ENCODE measurements around the gene KRT12. TPM values are rescaled to one million over a fixed set of nuclear protein-coding genes. Genes with fewer than 3 reads are reported as not detected.
"Not testable (repeated sequence)": the region's sequence is repeated elsewhere in the genome, so short reads cannot be mapped to it uniquely, and the experiment has no call there.

Gene KRT12
- total and polyA plus RNA-seq, 2 donors (not counting 1 experiment from before 2014, with no cell fraction given) = not detected

GRCh38 chr17:40816569-40816968 lies 50.5 kb downstream of the KRT12 start:
- peaks cover 2% of the 10 kb centered on the region for H3K27me3 ChIP-seq (ENCODE audit: control insufficient read depth, insufficient read depth, low read length)
- H3K36me3 ChIP-seq (ENCODE audit: control insufficient read depth, insufficient read depth, low read length) = no peaks in the 10 kb centered on the region
- no peak for DNase-seq (ENCODE audit: low read depth in 2 of 2)
- H3K9me3 ChIP-seq (ENCODE audit: control insufficient read depth, insufficient read depth, low read depth, low read length) = no peaks in the 10 kb centered on the region
- H3K79me2 ChIP-seq (ENCODE audit: control insufficient read depth, insufficient read depth, low read length) = peaks cover 3% of the 10 kb centered on the region
- H3K4me3 ChIP-seq (replicated peaks in 1 of 4; ENCODE audit: control extremely low read depth in 1 of 4, insufficient read depth in 1 of 4, low read depth in 3 of 4, low read length in 4 of 4) = no peak overlapping the region
- H4K20me1 ChIP-seq (ENCODE audit: control insufficient read depth, extremely low read depth, insufficient read depth, low read length) = no peaks in the 10 kb centered on the region
- H3K27ac ChIP-seq (ENCODE audit: insufficient read depth, low read length) = no peak overlapping the region
- no peak overlapping the region for H3K4me2 ChIP-seq (ENCODE audit: extremely low read depth, insufficient read depth, low read length)
- H3K4me1 ChIP-seq (ENCODE audit: control insufficient read depth, extremely low read depth, insufficient read depth, low read length) = no peaks in the 10 kb centered on the region
- no peak overlapping the region for H3K9ac ChIP-seq (ENCODE audit: insufficient read depth, low read length)
- no peak for TF ChIP-seq EZH2 (IDR thresholded peaks at IDR 0.05; ENCODE audit: low read length, missing control alignments)
- TF ChIP-seq, protein P1, sequence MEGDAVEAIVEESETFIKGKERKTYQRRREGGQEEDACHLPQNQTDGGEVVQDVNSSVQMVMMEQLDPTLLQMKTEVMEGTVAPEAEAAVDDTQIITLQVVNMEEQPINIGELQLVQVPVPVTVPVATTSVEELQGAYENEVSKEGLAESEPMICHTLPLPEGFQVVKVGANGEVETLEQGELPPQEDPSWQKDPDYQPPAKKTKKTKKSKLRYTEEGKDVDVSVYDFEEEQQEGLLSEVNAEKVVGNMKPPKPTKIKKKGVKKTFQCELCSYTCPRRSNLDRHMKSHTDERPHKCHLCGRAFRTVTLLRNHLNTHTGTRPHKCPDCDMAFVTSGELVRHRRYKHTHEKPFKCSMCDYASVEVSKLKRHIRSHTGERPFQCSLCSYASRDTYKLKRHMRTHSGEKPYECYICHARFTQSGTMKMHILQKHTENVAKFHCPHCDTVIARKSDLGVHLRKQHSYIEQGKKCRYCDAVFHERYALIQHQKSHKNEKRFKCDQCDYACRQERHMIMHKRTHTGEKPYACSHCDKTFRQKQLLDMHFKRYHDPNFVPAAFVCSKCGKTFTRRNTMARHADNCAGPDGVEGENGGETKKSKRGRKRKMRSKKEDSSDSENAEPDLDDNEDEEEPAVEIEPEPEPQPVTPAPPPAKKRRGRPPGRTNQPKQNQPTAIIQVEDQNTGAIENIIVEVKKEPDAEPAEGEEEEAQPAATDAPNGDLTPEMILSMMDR (conservative IDR thresholded peaks at IDR 0.05 in 1 of 2, IDR thresholded peaks at IDR 0.05 in 1 of 2; ENCODE audit: low read depth in 1 of 2, low read length in 2 of 2) = no peak
- no peak overlapping the region for H2AFZ ChIP-seq (ENCODE audit: low read length)

DNA sequence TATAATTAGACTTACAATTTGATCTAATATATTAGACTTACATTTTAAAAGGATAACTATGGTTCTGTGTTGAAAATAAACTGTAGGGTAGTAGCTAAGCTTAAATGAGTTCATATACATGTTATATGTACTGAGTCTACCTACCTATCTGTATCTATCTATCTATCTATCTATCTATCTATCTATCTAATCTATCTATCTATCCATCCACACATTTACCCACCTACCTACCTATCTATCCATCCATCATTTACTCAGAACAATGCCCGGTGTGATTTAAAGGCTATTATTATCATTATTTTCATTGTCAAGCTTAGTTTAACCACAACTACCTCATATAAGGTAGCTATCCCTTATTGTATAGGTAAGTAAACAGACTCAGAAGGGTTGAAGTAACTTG lies 51.6 kb downstream of the KRT12 start:
- Histone ChIP-seq H3K4me2 (ENCODE audit: extremely low read depth, insufficient read depth, low read length) (no peak overlapping the region), H3K4me1 (ENCODE audit: control insufficient read depth, extremely low read depth, insufficient read depth, low read length) (no peaks in the 10 kb centered on the region), H3K4me3 (replicated peaks in 1 of 4; ENCODE audit: control extremely low read depth in 1 of 4, insufficient read depth in 1 of 4, low read depth in 3 of 4, low read length in 4 of 4) (no peak overlapping the region), H3K36me3 (ENCODE audit: control insufficient read depth, insufficient read depth, low read length) (no peaks in the 10 kb centered on the region), H3K27ac (ENCODE audit: insufficient read depth, low read length) (no peak overlapping the region), H3K27me3 (ENCODE audit: control insufficient read depth, insufficient read depth, low read length) (peaks cover 3% of the 10 kb centered on the region), H2AFZ (ENCODE audit: low read length) (no peak overlapping the region), H3K79me2 (ENCODE audit: control insufficient read depth, insufficient read depth, low read length) (peaks cover 3% of the 10 kb centered on the region), H3K9me3 (ENCODE audit: control insufficient read depth, insufficient read depth, low read depth, low read length) (no peaks in the 10 kb centered on the region), H3K9ac (ENCODE audit: insufficient read depth, low read length) (no peak overlapping the region), H4K20me1 (ENCODE audit: control insufficient read depth, extremely low read depth, insufficient read depth, low read length) (no peaks in the 10 kb centered on the region)
- TF ChIP-seq EZH2 (IDR thresholded peaks at IDR 0.05; ENCODE audit: low read length, missing control alignments) = no peak
- TF ChIP-seq, protein P1 (conservative IDR thresholded peaks at IDR 0.05 in 1 of 2, IDR thresholded peaks at IDR 0.05 in 1 of 2; ENCODE audit: low read depth in 1 of 2, low read length in 2 of 2) = no peak
- DNase-seq (ENCODE audit: low read depth in 2 of 2) = no peak

DNA sequence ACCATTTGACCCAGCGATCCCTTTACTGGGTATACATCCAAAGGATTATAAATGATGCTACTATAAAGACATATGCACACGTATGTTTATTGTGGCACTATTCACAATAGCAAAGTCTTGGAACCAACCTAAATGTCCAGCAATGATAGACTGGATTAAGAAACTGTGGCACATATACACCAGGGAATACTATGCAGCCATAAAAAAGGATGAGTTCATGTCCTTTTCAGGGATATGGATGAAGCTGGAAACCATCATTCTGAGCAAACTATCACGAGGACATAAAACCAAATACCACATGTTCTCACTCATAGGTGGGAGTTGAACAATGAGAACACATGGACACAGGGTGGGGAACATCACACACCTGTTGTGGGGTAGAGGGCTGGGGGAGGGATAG lies 52.4 kb downstream of the KRT12 start:
- not testable (repeated sequence) for H3K79me2 ChIP-seq (ENCODE audit: control insufficient read depth, insufficient read depth, low read length); H3K4me1 ChIP-seq (ENCODE audit: control insufficient read depth, extremely low read depth, insufficient read depth, low read length); H3K27me3 ChIP-seq (ENCODE audit: control insufficient read depth, insufficient read depth, low read length); H4K20me1 ChIP-seq (ENCODE audit: control insufficient read depth, extremely low read depth, insufficient read depth, low read length); H3K9ac ChIP-seq (ENCODE audit: insufficient read depth, low read length); H3K4me2 ChIP-seq (ENCODE audit: extremely low read depth, insufficient read depth, low read length); H2AFZ ChIP-seq (ENCODE audit: low read length); H3K36me3 ChIP-seq (ENCODE audit: control insufficient read depth, insufficient read depth, low read length); DNase-seq (ENCODE audit: low read depth in 2 of 2); H3K27ac ChIP-seq (ENCODE audit: insufficient read depth, low read length); H3K4me3 ChIP-seq (replicated peaks in 1 of 4; ENCODE audit: control extremely low read depth in 1 of 4, insufficient read depth in 1 of 4, low read depth in 3 of 4, low read length in 4 of 4); H3K9me3 ChIP-seq (ENCODE audit: control insufficient read depth, insufficient read depth, low read depth, low read length)
